Activated CD8-positive, alpha-beta memory T cell treated with anti-CD3 and anti-CD28 coated beads for 1 hour (primary cell): ENCODE data around the gene CFAP92.

Source experiments
- DNase-seq, 2 donors: peaks; one replicate each; pipeline ENCODE4 v3.0.0-alpha.2; 2020; ENCODE audit warnings: low read depth in 1 of 2; ENCODE audit errors: extremely low read depth in 1 of 2

The CFAP92 gene

DNA sequence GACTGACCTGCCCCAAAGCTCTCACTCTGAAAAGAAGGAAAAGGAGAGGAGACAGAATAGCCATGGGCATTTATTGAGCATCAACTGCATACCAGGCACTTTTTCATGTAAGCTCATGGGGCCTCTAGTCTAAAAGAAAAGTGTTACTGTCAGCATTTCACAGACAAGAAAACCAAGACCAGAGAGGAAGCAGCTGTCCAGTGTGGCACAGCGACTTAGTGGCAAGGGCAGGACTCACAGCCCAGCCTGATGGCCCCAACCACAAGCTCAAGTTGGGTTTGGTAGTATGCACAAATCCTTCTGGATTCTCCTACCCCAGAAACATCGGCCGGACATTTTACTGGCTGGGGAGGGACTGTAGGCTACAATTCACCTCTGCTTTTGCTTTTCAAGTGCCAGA lies 13.0 kb upstream of the CFAP92 start:
- DNase-seq: no peak

- no peak for DNase-seq
Observed at GRCh38 chr3:129005526-129006303, 11.8 kb upstream of the CFAP92 start.

DNA sequence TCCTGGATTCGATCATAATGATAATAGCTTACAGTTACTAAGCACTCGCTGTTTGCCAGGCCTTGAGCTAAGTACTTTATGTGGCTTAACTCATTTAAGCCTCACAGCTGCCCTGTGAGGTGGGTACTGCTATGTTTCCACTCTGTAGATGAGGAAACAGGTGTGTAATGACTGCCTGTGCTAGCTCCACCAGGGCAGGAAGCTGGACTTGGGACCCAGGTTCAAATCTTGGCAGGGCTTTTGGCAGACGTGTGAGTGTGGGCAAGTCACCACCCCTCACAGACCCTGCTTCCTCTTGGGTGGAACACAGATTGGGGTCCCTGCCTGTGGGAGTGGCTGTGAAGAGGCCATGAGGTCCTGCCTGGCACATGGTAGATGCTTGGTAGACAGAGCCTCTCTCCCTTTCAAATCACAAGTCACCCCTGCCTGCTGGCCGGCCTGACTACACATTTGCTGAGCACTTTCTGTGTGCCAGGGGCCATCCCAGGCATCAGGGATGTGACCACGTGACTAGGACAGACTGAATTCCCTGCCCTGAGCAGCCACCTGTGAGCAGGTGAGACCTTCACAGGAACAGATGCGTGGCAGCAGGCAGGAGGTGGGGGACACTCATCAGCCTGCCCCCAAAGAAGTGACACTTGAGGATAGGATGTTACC lies 10.9 kb upstream of the CFAP92 start:
- DNase-seq: no peak

DNA sequence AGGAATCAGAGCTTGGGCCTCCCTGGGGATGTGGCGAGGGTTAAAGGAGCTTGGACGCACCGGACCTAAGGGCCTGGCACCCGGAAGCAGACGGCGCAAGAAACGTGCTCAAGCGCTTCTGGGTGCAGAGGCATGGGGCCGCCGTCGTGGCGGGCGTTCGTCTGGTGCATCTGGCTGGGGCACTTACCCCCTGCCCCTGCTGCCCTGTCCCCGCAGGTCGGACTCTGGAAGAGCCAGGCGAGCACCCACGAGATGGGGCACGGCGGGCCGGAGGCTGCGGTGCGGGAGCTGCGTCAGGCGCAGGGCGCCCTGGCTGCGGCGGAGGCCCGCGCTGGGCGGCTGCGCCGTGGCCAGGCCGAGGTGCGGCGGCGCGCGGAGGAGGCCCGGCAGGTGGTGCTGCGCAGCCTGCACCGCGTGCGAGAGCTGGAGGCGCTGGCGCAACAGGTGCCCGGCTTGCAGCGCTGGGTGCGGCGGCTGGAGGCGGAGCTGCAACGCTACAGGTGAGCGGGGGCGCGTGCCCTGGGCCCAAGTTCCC lies 9.8 kb upstream of the CFAP92 start:
- peak in 1 of 2 donors; percentile 29 for DNase-seq

GRCh38 chr3:129002573-129003569 lies 9.0 kb upstream of the CFAP92 start:
- no peak for DNase-seq

DNA sequence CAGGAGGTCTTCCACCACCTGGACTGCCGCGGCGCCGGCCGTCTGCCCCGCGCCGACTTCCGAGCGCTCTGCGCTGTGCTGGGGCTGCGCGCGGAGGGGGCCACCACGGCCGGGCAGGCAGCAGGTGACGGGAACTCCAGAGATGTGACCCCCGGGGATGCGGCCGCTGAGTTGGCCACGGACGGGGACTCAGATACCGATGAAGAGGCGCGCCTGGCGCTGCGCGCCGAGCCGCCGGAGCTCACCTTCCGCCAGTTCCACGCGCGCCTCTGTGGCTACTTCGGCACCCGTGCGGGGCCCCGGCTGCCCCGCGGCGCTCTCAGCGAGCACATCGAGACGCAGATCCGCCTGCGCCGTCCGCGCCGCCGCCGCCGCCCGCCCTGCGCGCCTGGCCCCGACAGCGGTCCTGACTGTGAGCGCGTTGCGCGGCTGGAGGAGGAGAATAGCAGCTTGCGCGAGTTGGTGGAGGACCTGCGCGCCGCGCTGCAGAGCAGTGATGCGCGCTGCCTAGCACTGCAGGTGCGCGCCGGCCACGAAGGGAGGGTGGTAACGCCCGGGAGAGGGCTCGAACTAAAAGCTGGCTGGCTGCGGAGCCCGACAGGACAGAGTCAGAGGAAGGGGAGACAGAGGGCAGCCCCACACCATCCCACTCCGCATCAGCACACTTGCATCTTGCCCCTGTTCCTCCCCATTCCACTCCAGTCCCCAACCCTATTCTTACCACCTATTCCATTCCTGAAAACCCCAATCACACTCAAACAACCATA lies 8.1 kb upstream of the CFAP92 start:
- DNase-seq: no peak

DNA sequence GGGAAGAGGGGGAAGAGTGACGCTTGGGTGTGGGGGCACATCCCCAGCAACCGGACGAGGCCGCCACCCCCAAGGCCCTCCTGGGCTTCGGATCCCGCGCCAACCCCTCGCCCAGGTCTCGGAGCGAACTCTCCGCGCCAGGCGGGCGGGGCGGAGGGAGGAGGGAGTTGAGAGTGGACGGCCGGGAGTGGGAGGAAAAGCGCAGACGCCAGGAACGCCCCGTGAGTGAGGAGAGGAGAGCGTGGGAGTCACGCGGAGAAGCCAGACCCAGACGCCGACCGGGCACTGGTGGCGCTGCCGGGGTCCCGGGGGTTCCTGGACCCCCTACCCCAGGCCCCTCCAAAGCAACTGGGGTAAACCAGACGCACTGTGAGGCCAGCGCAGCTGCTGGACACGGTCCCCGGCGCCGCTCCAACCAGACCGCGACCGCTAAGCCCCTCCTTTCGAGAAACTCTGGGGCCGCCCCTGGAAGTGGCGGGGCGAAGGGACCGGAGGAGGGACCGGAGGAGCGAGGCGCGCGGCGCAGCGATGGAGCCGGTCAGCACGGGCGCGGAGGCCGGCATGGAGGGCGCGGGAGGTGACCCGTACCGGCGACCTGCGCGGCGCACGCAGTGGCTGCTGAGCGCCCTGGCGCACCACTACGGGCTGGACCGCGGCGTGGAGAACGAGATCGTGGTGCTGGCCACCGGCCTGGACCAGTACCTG lies 7.4 kb upstream of the CFAP92 start, which contains the start of gene EFCC1:
Gene EFCC1 (plus strand): TSS at position 204 of the 705 bp plus-strand sequence. CDS start 325 bp downstream, at position 529.
- no peak for DNase-seq

DNA sequence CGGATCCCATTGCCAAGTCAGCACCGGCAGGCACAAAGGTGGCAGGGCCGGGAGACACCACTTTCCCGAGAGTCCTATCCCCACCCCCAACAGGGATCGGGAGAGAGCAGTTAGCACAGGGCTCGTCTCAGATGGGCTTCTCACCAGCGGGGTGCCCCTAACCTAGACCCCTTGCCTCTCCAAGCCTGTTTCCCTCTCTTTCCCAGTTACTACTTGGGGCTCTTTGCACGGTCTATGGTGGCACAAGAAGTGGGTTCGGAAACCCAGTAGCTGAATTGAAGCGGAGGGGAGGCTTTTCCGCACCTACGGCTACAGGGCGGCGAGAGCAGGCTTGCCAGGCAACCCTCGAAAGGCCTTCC lies 6.8 kb upstream of the CFAP92 start:
- DNase-seq: no peak

- no peak for DNase-seq
Observed at GRCh38 chr3:128999102-128999501, 5.2 kb upstream of the CFAP92 start.

- no peak for DNase-seq
Observed at GRCh38 chr3:128998561-128998960, 4.7 kb upstream of the CFAP92 start.

DNA sequence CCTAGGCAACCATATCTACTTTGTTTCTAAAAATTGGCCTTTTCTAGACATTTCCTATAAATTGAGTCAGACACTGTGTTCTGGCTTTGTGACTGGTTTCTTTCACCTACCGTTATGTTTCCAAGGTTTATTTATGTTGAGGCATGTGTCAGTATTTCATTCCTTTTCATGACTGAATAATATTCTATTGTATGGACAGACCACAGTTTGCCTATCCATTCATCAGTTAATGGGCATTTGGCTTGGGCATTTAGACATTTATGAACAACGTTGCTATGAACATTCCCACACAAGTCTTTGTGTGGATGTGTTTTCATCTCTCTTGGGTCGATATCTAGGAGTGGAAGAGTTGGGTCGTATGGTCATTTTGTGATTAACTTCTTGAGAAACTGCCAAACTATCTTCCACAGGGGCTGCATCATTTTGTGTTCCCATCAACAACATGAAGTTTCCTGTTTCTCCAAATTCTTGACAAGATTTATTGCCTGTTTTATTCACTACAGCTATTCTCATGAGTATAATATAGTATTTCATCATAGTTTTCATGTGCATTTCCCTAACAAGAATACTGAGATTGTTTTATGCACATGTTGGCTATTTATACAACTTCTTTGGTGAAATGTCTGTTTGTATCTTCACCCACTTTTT lies 3.7 kb upstream of the CFAP92 start:
- no peak for DNase-seq

GRCh38 chr3:128996726-128997125 lies 2.9 kb upstream of the CFAP92 start:
- DNase-seq: no peak

DNA sequence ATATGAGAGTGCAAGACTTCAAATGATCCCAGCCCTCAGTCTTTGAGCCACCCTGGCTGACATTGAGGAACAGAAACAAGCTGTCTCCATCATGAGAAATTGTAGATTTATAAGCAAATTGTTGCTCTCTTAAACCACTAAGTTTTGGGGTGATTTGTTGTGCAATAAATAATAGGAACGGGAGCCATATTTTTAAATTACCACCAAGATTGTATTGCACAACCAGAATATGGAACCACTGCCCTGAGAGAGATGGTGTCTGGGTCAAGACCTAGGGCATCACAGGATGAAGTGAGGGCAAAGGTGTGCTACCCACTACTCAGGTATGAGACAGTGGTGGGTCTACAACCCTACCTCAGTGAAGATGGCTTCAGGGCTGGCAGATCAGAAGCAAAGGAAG lies 2.3 kb upstream of the CFAP92 start:
- no peak for DNase-seq

DNA sequence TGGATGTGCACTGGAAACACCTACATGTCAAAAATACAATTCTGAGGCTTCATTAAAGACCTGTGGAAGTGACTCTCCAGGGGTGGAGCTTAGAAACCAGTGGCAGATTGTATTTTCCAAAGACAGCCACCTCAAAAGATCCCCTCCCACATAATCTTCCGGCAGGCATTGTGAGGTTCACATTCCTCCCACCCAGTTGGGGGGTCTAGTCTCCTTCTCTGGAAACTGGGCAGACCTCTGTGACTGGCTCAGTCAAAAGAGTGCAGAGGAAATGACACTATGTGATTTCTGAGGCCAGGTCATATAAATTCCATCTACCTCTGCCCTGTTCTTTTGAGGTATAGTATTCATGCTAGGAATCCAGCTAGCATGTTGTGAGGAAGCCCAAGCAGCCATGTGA lies 1.9 kb upstream of the CFAP92 start:
- DNase-seq: no peak

GRCh38 chr3:128994581-128995546 lies 988 bp upstream of the CFAP92 start:
- DNase-seq: no peak

DNA sequence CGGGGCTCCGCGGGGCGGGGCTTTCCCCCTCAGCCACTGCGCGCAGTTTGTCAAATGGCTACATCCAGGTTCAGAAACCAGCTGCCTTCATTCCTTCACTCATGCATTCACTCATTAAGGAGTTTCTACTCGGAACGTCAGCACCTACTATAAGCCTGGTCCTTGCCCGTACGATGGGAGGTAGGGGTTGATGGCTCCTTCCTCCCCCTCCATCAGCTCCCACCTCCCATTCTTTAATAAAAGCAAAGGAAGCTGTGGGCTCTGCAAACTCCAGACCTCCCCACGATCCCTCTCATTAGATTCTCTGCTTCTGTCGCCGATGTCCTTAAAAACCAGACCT lies 267 bp upstream of the CFAP92 start:
- no peak for DNase-seq

DNA sequence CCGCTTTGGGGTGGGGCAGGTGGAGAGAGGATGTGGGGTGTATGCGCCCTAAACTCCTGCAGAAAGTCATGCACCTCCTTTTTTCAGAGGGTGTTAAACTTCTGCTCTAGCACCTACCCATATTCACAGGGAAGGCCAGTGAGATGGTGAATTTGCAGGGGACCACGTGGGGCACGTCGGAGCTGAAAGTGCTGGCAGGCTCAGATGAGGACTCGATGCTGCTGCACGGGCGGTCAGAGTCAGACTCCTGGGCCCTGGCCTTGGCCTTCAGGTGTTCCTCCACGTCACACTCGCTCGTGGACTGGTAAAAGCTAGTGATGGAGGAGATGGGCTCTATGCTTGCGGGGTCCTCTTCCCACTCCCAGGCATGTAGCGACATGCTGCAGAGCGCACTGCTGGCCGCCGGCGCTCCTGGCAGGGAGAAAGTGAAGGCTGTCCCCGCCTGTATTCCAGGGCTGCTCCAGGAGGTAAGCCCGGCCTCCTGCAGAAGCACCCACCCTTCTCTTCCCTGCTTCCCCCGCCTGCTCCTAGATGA lies 883 bp downstream of the CFAP92 start:
- DNase-seq: no peak

DNA sequence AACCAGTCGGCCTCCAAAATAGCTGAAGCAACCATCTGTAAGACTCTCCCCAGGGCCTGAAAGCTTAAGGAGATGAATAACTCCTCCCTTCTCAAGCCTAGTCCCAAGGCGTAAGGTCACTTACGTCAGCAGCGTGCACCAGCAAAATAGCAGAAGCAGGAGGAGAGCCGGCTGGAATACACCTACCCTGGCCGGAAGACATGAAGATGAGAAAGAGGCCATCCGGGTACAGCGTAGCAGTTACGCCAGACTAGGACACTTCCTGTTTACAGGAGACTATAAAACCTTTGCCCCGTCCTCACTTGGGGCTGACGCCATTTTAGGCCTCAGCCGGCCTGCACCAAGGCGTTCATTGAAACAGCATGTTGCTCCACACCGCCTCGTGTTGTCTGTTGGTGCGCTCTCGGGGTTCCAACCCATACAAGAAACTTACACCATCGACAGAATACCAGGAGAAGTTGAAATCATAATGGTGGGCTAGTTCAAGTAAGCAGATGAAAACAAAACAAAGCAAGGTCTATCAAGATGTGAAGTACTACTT lies 2.5 kb downstream of the CFAP92 start:
- no peak for DNase-seq
